DMS79 treated with DMSO at 0.1 percent for 48 hours (cell line): Measurements from ENCODE around the gene ACSL1.

ENCODE experiments used
- DNase-seq: peaks from one replicate; lab custom pipeline; 2025; lab: John Stamatoyannopoulos, UW

Gene ACSL1

DNA sequence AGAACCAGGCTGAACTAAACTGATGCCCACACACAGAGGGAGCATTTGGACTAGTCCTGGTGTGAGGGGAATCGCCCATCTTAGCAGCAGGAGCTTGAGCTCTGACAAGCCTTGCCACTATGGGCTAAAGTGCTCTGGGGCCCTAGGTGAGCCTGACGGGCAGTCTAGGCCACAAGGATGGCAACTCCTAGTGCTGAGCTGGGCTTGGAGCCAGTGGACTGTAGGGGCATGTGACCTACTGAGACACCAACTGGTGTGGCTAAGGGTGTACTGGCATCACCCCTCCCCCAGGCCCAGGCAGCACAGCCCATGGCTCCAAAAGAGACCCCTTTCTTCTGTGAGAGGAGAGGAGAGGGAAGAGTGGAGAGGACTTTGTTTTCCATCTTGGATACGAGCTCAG is 106.4 kb downstream of the ACSL1 start:
- DNase-seq = no peak

GRCh38 chr4:184715526-184715925 is 110.2 kb downstream of the ACSL1 start:
- DNase-seq = no peak

- DNase-seq = no peak
Observed at GRCh38 chr4:184713887-184714286, 111.9 kb downstream of the ACSL1 start.

DNA sequence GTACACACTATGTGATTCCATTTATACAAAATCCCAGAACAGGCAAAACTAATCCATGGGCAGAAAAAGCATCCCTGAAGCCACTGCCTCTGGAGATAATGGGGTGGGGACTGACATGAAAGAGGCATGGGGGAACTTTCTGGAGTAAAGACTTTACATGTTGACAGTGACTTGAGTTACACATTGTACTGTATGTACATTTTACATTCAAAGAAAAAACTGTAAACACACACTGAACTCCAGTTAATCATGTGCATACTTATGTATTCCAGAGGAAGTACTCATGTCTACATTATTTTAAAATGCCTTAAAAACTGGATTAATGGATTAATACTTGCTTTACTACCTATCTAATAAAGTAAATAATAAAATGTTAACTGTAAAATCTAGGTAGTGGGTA is 113.4 kb downstream of the ACSL1 start:
- no peak for DNase-seq

DNA sequence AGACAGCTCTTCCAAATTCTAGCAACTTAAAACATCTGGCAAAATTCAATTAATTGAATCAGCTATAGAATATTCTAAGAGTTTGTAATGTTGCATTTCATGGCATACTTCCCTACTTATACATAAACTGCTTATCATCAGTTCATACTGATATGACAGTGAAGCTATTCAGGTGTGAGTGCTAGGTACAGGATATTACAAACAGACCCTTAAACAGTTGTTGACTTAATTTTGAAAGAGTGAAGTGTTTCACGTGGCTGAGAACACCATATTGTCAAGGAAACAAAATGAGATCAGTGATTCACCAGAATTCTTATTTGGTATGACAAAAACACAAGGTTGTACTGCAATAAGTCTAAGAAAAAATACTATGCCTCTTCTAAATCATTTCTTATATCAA is 119.3 kb downstream of the ACSL1 start:
- DNase-seq = no peak

DNA sequence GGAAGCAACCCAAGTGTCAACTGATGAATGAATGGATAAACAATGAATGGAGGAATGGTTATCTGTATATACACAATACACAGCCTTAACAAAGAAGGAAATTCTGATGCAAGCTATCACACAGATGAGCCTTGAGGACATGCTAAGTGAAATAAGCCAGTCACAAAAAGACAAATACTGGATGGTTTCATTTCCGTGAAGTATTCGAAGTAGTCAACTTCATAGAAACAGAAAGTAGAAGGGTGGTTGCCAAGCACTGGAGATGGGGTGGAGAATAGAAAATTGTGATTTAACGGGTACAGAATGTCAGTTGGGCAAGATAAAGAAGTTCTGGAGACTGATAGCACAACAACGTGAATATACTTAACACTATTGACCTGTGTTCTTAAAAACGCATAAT is 120.1 kb downstream of the ACSL1 start:
- DNase-seq = no peak
